WTC11 (cell line): ENCODE measurements around the gene SNX10.

Experiments
- ATF6 ChIP-seq: sonication (generic); formaldehyde crosslinking; IDR thresholded peaks from 2 replicates; pipeline ENCODE4 v1.8.1; 2023; ENCODE audit warnings: mild to moderate bottlenecking, missing genetic modification reagents
- PRRX2 ChIP-seq: fragments of 250-450 bp; sonication (Bioruptor Pico); IDR thresholded peaks from 2 replicates; pipeline ENCODE4 v1.8.0; 2021; ENCODE audit warnings: mild to moderate bottlenecking
- TEAD4 ChIP-seq: sonication (generic); formaldehyde crosslinking; IDR thresholded peaks from 2 replicates; pipeline ENCODE4 v1.8.0; 2022; ENCODE audit warnings: mild to moderate bottlenecking, missing genetic modification reagents
- ZNF671 ChIP-seq: fragments of 250-450 bp; sonication (Bioruptor Pico); IDR thresholded peaks from 2 replicates; pipeline ENCODE4 v1.8.0; 2021; ENCODE audit warnings: mild to moderate bottlenecking
- TF ChIP-seq, protein P1 (sequence below): fragments of 200-600 bp; IDR thresholded peaks from 2 replicates; pipeline ENCODE4 v1.8.0; 2022; ENCODE audit warnings: antibody characterized with exemption

GRCh38 chr7:26356229-26356628 lies 64.6 kb downstream of the SNX10 start:
- no peak for TF ChIP-seq ZNF671 (CRISPR knock-in tag)
- TF ChIP-seq, protein P1, sequence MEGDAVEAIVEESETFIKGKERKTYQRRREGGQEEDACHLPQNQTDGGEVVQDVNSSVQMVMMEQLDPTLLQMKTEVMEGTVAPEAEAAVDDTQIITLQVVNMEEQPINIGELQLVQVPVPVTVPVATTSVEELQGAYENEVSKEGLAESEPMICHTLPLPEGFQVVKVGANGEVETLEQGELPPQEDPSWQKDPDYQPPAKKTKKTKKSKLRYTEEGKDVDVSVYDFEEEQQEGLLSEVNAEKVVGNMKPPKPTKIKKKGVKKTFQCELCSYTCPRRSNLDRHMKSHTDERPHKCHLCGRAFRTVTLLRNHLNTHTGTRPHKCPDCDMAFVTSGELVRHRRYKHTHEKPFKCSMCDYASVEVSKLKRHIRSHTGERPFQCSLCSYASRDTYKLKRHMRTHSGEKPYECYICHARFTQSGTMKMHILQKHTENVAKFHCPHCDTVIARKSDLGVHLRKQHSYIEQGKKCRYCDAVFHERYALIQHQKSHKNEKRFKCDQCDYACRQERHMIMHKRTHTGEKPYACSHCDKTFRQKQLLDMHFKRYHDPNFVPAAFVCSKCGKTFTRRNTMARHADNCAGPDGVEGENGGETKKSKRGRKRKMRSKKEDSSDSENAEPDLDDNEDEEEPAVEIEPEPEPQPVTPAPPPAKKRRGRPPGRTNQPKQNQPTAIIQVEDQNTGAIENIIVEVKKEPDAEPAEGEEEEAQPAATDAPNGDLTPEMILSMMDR: no peak
- no peak for TF ChIP-seq PRRX2 (CRISPR knock-in tag)
- no peak for TF ChIP-seq ATF6 (CRISPR knock-in tag)
- no peak for TF ChIP-seq TEAD4 (CRISPR knock-in tag)
